H1 (cell line): Measurements from ENCODE around the gene SLC27A4. TPM values are rescaled to one million over a fixed set of nuclear protein-coding genes. Genes with fewer than 3 reads are reported as not detected.

ENCODE experiments used
- CHD7 ChIP-seq: fragments of 300-600 bp; sonication (generic); IDR thresholded peaks from 2 replicates; pipeline ENCODE4 v1.7.1; 2012; ENCODE audit warnings: low read length, moderate library complexity, mild to moderate bottlenecking, inconsistent platforms; ENCODE audit not compliant: insufficient replicate concordance
- polyA plus RNA-seq, 7 experiments: library from polyadenylated mRNA; depleted of rRNA in 3 of 7; stranded (reverse) in 5 of 7; unstranded in 2 of 7; fragments of >200 nt in 5 of 7; fragments of 200-250 nt in 2 of 7; gene quantifications; 1 replicate in 5 of 7; 2 replicates in 1 of 7; 4 replicates in 1 of 7; pipeline versions ENCODE4 v1.2.1 to v1.2.3, GENCODE V29; 2011 to 2013; ENCODE audit warnings: missing spikeins in 2 of 7, mixed read lengths in 2 of 7
- total RNA-seq: library from RNA; stranded (reverse); fragmentation: NEBNext Ultra II Directional; extraction: Animal tissue kit (Norgen Biotek cat#: 25700); gene quantifications from 2 replicates; pipeline ENCODE4 v1.2.1, GENCODE V29; 2021

The SLC27A4 gene
- total and polyA plus RNA-seq, 2 of the 8 experiments (the other 6 are each of a cell fraction or from before 2014, with no cell fraction given) = 14.9 to 20.5 TPM

GRCh38 chr9:128298535-128299482, 41.5 kb upstream of the SLC27A4 start (continued):
- no peak for TF ChIP-seq CHD7
